H54 (cell line): ENCODE measurements around the gene SLC39A7.

Experiments used
- DNase-seq: peaks from one replicate; pipeline ENCODE4 v3.0.0; 2011; ENCODE audit warnings: low spot score, mixed read lengths; ENCODE audit not compliant: insufficient read length
- FAIRE-seq: peaks from 3 replicates; lab custom pipeline; 2011; peaks lifted over from hg19 to GRCh38; lab: Jason Lieb, UNC
- POLR2A ChIP-seq: IDR thresholded peaks from 2 replicates; pipeline ENCODE4 v1.6.1; 2011; ENCODE audit warnings: low read depth, mild to moderate bottlenecking, low read length

Gene SLC39A7

GRCh38 chr6:33173535-33174180 lies 27.0 kb upstream of the SLC39A7 start:
- no peak for TF ChIP-seq POLR2A
- DNase-seq = no peak
- FAIRE-seq = no peak

GRCh38 chr6:33174784-33175183 lies 25.9 kb upstream of the SLC39A7 start:
- DNase-seq (no peak), FAIRE-seq (no peak)
- no peak for TF ChIP-seq POLR2A

- no peak for TF ChIP-seq POLR2A
- DNase-seq (no peak), FAIRE-seq (no peak)
Observed at GRCh38 chr6:33175436-33176069, 25.1 kb upstream of the SLC39A7 start.

- no peak for TF ChIP-seq POLR2A
- no peak for FAIRE-seq
- DNase-seq = no peak
Observed at GRCh38 chr6:33176906-33177305, 23.8 kb upstream of the SLC39A7 start.

GRCh38 chr6:33177552-33178446 lies 22.9 kb upstream of the SLC39A7 start:
- no peak for FAIRE-seq
- no peak for TF ChIP-seq POLR2A
- DNase-seq = no peak

- TF ChIP-seq POLR2A = no peak
- FAIRE-seq (no peak), DNase-seq (no peak)
Observed at GRCh38 chr6:33178755-33179475, 21.8 kb upstream of the SLC39A7 start.

- FAIRE-seq = no peak
- TF ChIP-seq POLR2A = no peak
- no peak for DNase-seq
Observed at GRCh38 chr6:33181141-33181540, 19.5 kb upstream of the SLC39A7 start.

GRCh38 chr6:33183071-33183683 lies 17.5 kb upstream of the SLC39A7 start:
- no peak for FAIRE-seq
- no peak for DNase-seq
- TF ChIP-seq POLR2A = no peak

GRCh38 chr6:33185190-33185589 lies 15.5 kb upstream of the SLC39A7 start:
- DNase-seq (no peak), FAIRE-seq (no peak)
- TF ChIP-seq POLR2A = no peak

- DNase-seq = no peak
- no peak for FAIRE-seq
Observed at GRCh38 chr6:33185654-33186187, 14.9 kb upstream of the SLC39A7 start.

GRCh38 chr6:33187809-33188208 lies 12.9 kb upstream of the SLC39A7 start:
- no peak for FAIRE-seq
- TF ChIP-seq POLR2A = no peak
- no peak for DNase-seq

More at GRCh38 chr6:33185654-33186187, 14.9 kb upstream of the SLC39A7 start:
- no peak for TF ChIP-seq POLR2A

- FAIRE-seq (no peak), DNase-seq (no peak)
- no peak for TF ChIP-seq POLR2A
Observed at GRCh38 chr6:33189164-33189563, 11.5 kb upstream of the SLC39A7 start.

- no peak for TF ChIP-seq POLR2A
- DNase-seq = no peak
- FAIRE-seq = no peak
Observed at GRCh38 chr6:33189625-33190448, 10.8 kb upstream of the SLC39A7 start.
